Esophagus muscularis mucosa (tissue), 4 donors: ENCODE data around the gene TMEM108. TPM values are rescaled to one million over a fixed set of nuclear protein-coding genes. Genes with fewer than 3 reads are reported as not detected.

Source experiments
- DNase-seq: peaks from one replicate; pipeline ENCODE4 v3.0.0-alpha.2; 2017; ENCODE audit errors: extremely low spot score
- H3K27ac ChIP-seq, 4 donors: fragments of 200-600 bp; sonication (generic); replicated peaks in 1 of 4; 1 replicate in 3 of 4; 2 replicates in 1 of 4; pipeline ENCODE4 v1.5.1; 2016 to 2019; ENCODE audit warnings: mild to moderate bottlenecking in 1 of 4
- H3K27me3 ChIP-seq, 4 donors: fragments of 200-600 bp; sonication (generic); one replicate each; pipeline versions ENCODE4 v1.5.1 to v1.6.0; 2016 to 2019
- H3K36me3 ChIP-seq, 4 donors: fragments of 200-600 bp; sonication (generic); one replicate each; pipeline ENCODE4 v1.5.1; 2016 to 2019
- H3K4me1 ChIP-seq, 4 donors: fragments of 200-600 bp; sonication (generic); one replicate each; pipeline ENCODE4 v1.5.1; 2016 to 2019
- H3K4me3 ChIP-seq, 4 donors: fragments of 200-600 bp; sonication (generic); 1 replicate in 2 of 4; 2 replicates in 2 of 4; pipeline ENCODE4 v1.5.1; 2016 to 2019; ENCODE audit warnings: mild to moderate bottlenecking in 4 of 4, moderate library complexity in 1 of 4
- H3K9me3 ChIP-seq, 4 donors: fragments of 200-600 bp; sonication (generic); 1 replicate in 3 of 4; 2 replicates in 1 of 4; pipeline ENCODE4 v1.5.1; 2016 to 2019
- EP300 ChIP-seq: sonication (generic); formaldehyde crosslinking; IDR thresholded peaks from one replicate; pipeline ENCODE4 v1.6.1; 2017; ENCODE audit warnings: antibody characterized with exemption
- POLR2A ChIP-seq: fragments of 450-650 bp; IDR thresholded peaks from one replicate; pipeline ENCODE4 v1.6.1; 2017; ENCODE audit warnings: antibody characterized with exemption, moderate library complexity, mild to moderate bottlenecking, low read depth
- POLR2AphosphoS5 ChIP-seq, 2 donors: sonication (generic); formaldehyde crosslinking; IDR thresholded peaks; one replicate each; pipeline ENCODE4 v1.6.1; 2017; ENCODE audit warnings: antibody characterized with exemption in 2 of 2
- WGBS: methylation state at CpG from one replicate; pipeline ENCODE4 v1.1.5; 2018; 5-methylcytosine and 5-hydroxymethylcytosine counted together
- intact Hi-C: fragments of 100-400 bp; cut with DNase I; formaldehyde crosslinking; loops from one replicate; pipeline ENCODE4 v1.15.1; 2023
- total RNA-seq, 4 donors: library from RNA; depleted of rRNA; stranded (reverse); fragments of >200 nt; gene quantifications; one replicate each; pipeline versions ENCODE4 v1.1.0 to v1.2.1, GENCODE V29; 2016
- TF ChIP-seq, protein P1 (sequence below), 3 experiments: fragments of 200-600 bp in 2 of 3; fragments of 450-650 bp in 1 of 3; sonication (generic) in 2 of 3; IDR thresholded peaks; one replicate each; pipeline ENCODE4 v1.5.1; 2017 to 2019; ENCODE audit warnings: antibody characterized with exemption in 3 of 3, mild to moderate bottlenecking in 2 of 3, moderate library complexity in 1 of 3

The TMEM108 gene
- total RNA-seq, 4 donors from 2014 or later, result 8.6 to 12.1 (median 11.2) TPM

DNA sequence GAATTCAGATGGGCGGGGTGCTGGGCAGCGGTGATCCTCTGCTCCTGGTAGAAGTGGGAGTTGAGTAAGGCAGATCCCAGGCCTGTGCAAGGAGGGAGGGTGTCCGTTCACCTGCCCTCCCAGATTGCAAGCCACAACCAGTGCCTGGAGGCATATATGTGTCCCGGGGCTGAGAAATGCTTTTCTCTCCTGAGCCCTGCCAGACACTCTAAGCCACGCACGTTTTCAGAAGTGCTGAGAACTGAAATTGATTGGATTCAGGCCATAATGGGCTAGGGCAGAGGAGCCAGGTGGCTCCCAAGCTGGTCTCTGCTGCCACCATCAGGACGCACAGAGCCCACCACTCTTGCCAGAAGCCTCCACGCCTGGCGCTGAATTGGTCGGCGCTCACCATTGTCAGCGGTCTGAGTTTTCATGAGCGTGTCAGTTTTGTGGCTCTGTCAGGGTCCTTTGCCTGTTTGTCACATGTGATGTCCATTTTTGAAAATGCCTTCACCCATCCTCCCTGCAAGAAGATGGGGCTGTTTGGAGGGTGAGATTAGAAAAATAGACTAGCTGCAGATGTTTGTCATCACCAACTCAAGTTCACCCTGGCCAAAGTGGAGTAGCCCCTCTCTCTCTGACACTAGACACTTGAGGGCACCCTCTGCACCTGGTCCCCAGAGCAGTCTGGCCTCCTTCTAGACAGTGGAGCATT, 346.3 kb downstream of the TMEM108 start:
- Histone ChIP-seq H3K9me3 (no peaks in the 10 kb centered on the region), H3K36me3 (peaks cover 0 to 10% (median 4%) of the 10 kb centered on the region in 4 donors), H3K4me3 (no peak overlapping the region), H3K4me1 (peaks cover 0 to 23% (median 14%) of the 10 kb centered on the region in 4 donors), H3K27ac (no peak overlapping the region), H3K27me3 (no peaks in the 10 kb centered on the region)
- TF ChIP-seq POLR2AphosphoS5 (IDR thresholded peaks at IDR 0.05), result peak; percentile 10 to 27
- TF ChIP-seq EP300, result no peak
- TF ChIP-seq, protein P1, sequence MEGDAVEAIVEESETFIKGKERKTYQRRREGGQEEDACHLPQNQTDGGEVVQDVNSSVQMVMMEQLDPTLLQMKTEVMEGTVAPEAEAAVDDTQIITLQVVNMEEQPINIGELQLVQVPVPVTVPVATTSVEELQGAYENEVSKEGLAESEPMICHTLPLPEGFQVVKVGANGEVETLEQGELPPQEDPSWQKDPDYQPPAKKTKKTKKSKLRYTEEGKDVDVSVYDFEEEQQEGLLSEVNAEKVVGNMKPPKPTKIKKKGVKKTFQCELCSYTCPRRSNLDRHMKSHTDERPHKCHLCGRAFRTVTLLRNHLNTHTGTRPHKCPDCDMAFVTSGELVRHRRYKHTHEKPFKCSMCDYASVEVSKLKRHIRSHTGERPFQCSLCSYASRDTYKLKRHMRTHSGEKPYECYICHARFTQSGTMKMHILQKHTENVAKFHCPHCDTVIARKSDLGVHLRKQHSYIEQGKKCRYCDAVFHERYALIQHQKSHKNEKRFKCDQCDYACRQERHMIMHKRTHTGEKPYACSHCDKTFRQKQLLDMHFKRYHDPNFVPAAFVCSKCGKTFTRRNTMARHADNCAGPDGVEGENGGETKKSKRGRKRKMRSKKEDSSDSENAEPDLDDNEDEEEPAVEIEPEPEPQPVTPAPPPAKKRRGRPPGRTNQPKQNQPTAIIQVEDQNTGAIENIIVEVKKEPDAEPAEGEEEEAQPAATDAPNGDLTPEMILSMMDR (IDR thresholded peaks at IDR 0.05), result peak; percentile 83 to 85 (median 84)
- DNase-seq, result no peak
- intact Hi-C loops, result loop anchor here (2.0 to 5.0 kb wide), 2 partner anchors 38 to 656 kb away; no protein-coding TSS in a partner anchor
- WGBS, result 27% methylated on average over 13 of the region's 13 CpGs

DNA sequence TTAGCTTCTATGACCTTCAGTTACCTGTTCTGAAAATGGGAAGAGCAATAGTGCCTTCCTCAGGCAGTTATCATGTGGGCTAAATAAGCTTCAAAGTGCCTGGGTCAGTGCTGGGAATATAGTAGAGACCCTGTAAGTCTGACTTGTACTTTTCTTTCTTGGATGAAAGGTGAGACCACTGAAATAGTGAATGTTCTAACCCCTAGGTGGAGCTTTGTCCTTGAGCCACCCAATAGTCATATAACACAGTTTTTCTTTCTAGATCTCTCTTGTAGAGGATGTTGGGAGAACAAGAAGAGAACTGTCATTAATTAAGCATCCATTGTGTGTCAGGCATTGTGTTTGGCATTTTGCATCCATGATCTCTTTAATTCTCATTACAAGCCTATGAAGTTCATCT, 348.7 kb downstream of the TMEM108 start:
- H3K27me3 ChIP-seq, result no peaks in the 10 kb centered on the region
- H3K36me3 ChIP-seq, result peaks cover 0 to 7% (median 3%) of the 10 kb centered on the region in 4 donors
- no peaks in the 10 kb centered on the region for H3K9me3 ChIP-seq
- no peak for TF ChIP-seq POLR2A
- TF ChIP-seq EP300, result no peak
- TF ChIP-seq POLR2AphosphoS5 (IDR thresholded peaks at IDR 0.05), result no peak
- TF ChIP-seq, protein P1 (IDR thresholded peaks at IDR 0.05), result no peak
- DNase-seq, result no peak
- H3K4me3 ChIP-seq, result no peak overlapping the region
- H3K4me1 ChIP-seq, result peaks cover 0 to 23% (median 14%) of the 10 kb centered on the region in 4 donors
- intact Hi-C loops, result loop anchor here (5.0 kb wide), 1 partner anchor 35 kb away; no protein-coding TSS in a partner anchor
- no peak overlapping the region for H3K27ac ChIP-seq

DNA sequence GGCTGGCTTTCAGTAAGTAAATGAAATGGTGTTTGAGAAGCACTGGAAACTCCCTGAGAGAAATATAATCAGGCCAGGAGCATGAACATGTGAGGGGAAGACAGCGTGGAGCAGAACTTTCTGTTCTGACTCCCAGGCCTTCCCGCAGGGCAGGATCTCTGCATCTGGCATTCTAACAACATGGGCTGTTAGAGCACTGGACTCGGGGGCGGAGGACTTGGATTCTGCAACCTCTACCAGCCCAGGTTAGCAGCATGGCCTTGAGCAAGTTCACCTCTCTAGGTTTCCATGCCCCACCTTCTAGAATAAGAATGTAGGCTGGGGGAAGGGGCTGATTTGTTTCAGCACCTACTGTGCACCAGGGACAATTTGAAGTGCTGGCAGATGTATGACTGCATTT, 349.1 kb downstream of the TMEM108 start:
- H3K9me3 ChIP-seq, result no peaks in the 10 kb centered on the region
- DNase-seq, result no peak
- no peak overlapping the region for H3K27ac ChIP-seq
- H3K4me1 ChIP-seq, result peaks cover 0 to 19% (median 12%) of the 10 kb centered on the region in 4 donors
- H3K27me3 ChIP-seq, result no peaks in the 10 kb centered on the region
- WGBS, result 83% methylated on average over 4 of the region's 4 CpGs
- peaks cover 0 to 8% (median 4%) of the 10 kb centered on the region in 4 donors for H3K36me3 ChIP-seq
- TF ChIP-seq, protein P1 (IDR thresholded peaks at IDR 0.05), result no peak
- TF ChIP-seq EP300 (no peak), POLR2AphosphoS5 (IDR thresholded peaks at IDR 0.05) (no peak), POLR2A (no peak)
- H3K4me3 ChIP-seq, result no peak overlapping the region
- intact Hi-C loops, result loop anchor here (5.0 kb wide), 1 partner anchor 35 kb away; no protein-coding TSS in a partner anchor

DNA sequence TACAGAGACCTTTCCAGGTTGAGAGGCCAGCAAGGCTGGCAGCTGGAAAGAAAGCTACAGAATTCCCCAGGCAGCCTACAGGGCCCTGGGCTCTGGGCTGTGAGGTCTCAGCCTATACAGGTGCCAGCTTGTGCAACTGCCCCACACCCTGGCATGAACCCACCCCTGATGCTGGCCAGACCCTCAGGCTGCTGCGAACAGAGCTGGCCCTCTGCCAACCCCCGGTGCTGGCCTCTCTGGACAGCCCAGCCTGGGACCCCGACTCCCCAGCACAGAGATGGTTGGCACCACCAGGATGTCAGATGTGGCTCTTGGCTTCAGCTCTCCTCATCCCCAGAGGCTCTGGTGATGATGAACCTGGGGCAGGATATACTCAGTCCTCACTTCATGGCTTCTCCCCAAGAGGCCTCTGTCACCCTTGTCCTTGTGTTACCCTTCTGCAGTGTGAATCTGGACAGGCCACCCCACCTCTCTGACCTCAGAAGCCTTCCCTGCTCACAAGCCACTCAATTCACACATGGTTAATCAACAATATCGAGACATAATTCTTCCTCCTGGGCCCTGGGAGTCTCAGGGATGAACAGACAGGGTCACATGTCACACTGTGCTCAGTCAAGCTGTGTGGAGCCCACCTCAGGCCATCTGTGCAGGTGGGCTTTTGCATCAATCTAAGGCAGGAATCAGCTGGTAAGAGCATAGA, 350.7 kb downstream of the TMEM108 start:
- no peak for DNase-seq
- Histone ChIP-seq H3K36me3 (peaks cover 0 to 8% (median 4%) of the 10 kb centered on the region in 4 donors), H3K9me3 (peaks cover 0 to 2% (median 0%) of the 10 kb centered on the region in 4 donors), H3K27me3 (no peaks in the 10 kb centered on the region), H3K4me3 (no peak overlapping the region), H3K4me1 (peaks cover 0 to 16% (median 15%) of the 10 kb centered on the region in 4 donors), H3K27ac (no peak overlapping the region)
- intact Hi-C loops, result loop anchor here (5.0 kb wide), 1 partner anchor 33 kb away; no protein-coding TSS in a partner anchor
- TF ChIP-seq, protein P1 (IDR thresholded peaks at IDR 0.05), result no peak
- TF ChIP-seq POLR2A (no peak), POLR2AphosphoS5 (IDR thresholded peaks at IDR 0.05) (no peak), EP300 (no peak)
- WGBS, result 75% methylated on average over 3 of the region's 4 CpGs
